VCaP (cell line): ENCODE data around the gene EID3.

Experiments
- H3K27ac ChIP-seq: fragments of 450-650 bp; 2 replicates; pipeline ENCODE4 v1.5.1; 2017
- TF ChIP-seq, protein P1 (sequence below): fragments of 450-650 bp; conservative IDR thresholded peaks from 2 replicates; pipeline ENCODE4 v1.5.1; 2017; ENCODE audit warnings: mild to moderate bottlenecking, moderate library complexity

Gene EID3

DNA sequence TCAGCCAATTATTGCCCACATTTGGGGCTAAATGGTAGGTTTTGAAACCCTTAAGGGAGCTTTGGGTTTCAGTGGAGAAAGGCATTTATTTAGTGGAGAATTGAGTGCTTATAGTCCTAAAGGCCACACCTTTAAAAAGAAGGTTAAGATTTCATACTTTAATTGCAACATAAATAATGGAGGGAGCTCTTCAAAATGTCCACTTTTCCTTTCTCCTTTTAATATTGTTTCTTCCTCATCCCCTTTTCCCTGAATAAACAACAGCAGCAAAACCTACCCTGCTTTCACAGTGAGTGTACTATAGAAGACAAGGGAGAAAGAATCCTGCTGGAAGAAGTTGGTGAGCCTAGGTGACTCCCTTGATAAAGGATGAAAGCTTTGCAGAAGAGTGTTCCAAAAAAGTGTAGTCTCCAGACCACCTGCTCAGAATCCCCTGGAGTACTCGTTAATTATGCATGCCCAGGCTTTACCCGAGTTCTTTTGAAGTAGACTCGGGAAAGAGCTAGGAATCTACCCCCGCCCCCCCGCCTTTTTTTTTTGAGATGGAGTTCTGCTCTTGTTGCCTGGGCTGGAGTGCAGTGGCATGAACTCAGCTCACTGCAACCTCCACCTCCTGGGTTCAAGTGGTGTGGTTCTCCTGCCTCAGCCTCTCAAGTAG, 11.5 kb upstream of the EID3 start:
- TF ChIP-seq, protein P1, sequence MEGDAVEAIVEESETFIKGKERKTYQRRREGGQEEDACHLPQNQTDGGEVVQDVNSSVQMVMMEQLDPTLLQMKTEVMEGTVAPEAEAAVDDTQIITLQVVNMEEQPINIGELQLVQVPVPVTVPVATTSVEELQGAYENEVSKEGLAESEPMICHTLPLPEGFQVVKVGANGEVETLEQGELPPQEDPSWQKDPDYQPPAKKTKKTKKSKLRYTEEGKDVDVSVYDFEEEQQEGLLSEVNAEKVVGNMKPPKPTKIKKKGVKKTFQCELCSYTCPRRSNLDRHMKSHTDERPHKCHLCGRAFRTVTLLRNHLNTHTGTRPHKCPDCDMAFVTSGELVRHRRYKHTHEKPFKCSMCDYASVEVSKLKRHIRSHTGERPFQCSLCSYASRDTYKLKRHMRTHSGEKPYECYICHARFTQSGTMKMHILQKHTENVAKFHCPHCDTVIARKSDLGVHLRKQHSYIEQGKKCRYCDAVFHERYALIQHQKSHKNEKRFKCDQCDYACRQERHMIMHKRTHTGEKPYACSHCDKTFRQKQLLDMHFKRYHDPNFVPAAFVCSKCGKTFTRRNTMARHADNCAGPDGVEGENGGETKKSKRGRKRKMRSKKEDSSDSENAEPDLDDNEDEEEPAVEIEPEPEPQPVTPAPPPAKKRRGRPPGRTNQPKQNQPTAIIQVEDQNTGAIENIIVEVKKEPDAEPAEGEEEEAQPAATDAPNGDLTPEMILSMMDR = no peak
- peak overlapping the region; percentile 1; the same call in 1 of the 2 replicates for H3K27ac ChIP-seq

DNA sequence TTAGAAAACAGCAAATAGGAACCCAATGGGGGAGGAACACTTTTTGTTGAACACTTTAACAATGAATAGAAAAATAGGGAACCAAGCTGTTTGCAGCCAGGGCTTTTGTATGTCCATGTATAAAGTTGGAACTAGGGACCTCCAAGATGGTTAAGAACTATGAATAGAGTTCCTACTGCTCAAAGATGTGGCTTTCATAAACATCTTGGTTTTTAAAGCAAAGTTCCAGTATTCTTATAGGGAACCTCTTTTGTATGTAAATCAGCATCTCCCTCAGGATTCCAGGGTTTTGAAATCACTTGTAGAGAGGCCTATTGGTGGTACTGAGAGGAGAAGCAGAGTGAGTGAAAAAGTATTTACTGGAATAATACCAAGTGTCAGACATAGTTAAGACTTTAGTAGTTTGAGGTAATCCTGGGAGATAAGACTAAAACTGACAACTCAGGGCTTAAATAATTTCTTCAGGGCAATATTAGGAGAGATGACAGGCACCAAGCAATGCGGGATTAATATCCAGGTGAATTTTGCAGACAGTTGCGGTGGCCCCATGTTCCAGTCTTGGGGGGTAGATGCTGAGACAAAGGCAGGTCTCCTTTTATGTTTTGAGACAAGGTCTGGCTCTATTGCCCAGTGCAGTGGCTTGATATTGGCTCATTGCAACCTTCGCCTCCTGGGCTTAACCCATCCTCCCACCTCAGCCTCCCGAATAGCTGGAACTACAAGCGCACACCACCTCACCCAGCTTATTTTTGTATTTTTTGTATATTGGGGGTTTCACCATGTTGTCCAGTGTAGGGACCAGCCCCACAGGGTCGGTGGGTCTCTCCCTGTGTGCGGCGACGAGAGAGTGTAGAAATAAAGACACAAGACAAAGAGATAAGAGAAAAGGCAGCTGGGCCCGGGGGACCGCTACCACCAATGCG, 10.4 kb upstream of the EID3 start:
- peak overlapping the region; percentile 62 for H3K27ac ChIP-seq
- TF ChIP-seq, protein P1 = no peak

DNA sequence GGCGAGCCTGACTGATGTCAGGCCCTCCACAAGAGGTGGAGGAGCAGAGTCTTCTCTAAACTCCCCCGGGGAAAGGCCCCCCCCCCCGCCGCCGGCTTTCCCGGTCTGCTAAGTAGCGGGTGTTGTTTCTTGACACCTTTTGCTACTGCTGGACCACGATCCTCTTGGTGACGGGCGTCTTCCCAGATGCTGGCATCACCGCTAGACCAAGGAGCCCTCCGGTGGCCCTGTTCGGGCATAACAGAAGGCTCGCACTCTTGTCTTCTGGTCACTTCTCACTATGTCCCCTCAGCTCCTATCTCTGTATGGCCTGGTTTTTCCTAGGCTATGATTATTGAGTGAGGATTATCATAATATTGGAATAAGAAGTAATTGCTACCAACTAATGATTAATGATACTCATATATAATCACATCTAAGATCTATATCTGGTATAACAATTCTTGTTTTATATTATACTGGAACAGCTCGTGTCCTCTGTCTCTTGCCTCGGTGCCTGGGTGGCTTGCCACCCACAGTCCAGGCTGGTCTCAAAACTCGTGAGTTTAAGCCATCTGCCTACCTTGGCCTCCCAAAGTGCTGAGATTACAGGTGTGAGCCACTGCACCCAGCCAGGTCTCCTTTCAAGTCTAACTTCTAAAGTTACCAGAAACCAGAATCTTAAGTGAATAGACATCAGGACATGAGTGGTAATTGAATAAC, 9.2 kb upstream of the EID3 start:
- TF ChIP-seq, protein P1 = peak; percentile 67
- peak overlapping the region; percentile 62 for H3K27ac ChIP-seq

DNA sequence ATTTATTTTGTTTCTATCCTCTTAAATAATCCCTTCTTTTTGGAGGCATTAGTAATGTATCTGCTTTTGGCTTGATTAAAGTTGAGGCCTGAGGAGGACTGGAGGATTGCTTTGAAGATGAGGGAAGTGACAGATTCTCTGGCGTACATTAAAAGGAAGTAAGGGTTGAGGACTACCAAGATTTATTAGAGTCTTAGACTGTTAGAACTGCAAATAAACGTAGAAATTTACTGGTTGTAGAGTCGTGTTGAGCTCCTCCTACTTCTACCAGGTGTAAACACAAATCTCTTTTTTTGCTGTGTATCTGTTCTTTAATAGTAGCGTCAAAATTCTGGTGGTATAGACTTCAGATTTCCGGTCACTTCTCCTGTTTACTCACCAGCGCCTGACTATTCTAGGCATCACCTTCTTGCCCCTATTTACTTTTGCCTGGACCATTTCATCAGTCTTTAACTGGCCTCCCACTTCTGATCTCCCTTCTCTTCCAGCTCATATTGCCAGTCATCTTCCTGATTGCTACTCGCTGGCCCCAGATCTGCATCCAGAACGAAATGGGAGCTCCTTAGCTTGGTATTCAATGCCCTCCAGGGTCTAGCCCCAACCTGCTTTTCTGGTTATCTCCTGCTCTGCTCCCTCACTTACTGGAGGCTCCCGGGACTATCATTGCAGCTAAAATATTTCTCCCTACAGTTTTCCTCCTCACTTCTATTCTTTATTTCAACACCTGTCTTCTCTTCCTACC, 8.4 kb upstream of the EID3 start:
- peak overlapping the region; percentile 62 for H3K27ac ChIP-seq
- TF ChIP-seq, protein P1 = no peak

DNA sequence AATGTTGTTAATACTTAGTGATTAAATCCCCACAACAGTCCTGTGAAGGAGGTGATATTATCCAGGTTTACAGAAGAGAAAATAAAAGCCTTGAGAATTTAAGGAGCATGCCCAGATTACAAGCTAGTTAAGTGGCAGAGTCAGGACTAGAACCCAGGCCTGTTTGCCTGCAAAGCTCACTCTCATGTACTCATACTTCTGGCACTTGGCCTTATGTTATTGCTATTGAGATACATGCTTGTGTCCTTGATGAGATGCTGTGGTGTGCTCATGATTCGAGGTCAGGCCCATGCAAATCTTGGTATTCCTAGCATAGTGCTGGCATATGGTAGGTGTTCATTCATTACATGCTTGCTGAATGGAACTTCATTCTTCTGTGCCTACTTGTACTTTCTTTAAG, 7.6 kb upstream of the EID3 start:
- TF ChIP-seq, protein P1 = no peak
- H3K27ac ChIP-seq = peak overlapping the region; percentile 62

DNA sequence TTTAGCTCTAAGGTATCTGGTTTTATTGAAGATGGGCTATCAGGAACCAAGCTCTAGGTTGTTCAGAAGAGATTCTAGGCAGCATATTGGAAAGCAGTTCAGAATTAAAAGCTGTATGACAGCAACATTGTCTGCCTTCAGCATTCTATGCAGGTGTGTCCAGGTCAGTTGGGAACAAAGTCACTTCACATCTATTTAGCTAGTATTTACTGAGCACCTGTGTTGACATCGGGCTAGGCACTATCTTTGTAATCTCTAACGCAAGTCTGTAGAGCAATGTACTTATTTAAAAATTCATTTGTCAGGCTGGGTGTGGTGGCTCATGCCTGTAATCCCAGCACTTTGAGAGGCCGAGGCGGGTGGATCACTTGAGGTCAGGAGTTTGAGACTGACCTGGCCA, 6.8 kb upstream of the EID3 start:
- TF ChIP-seq, protein P1 = no peak
- peak overlapping the region; percentile 62; the same call in 1 of the 2 replicates for H3K27ac ChIP-seq
